ENCODE data around the gene MICAL1. TPM values are rescaled to one million over a fixed set of nuclear protein-coding genes. Genes with fewer than 3 reads are reported as not detected.

MICAL1 gene, protein sequence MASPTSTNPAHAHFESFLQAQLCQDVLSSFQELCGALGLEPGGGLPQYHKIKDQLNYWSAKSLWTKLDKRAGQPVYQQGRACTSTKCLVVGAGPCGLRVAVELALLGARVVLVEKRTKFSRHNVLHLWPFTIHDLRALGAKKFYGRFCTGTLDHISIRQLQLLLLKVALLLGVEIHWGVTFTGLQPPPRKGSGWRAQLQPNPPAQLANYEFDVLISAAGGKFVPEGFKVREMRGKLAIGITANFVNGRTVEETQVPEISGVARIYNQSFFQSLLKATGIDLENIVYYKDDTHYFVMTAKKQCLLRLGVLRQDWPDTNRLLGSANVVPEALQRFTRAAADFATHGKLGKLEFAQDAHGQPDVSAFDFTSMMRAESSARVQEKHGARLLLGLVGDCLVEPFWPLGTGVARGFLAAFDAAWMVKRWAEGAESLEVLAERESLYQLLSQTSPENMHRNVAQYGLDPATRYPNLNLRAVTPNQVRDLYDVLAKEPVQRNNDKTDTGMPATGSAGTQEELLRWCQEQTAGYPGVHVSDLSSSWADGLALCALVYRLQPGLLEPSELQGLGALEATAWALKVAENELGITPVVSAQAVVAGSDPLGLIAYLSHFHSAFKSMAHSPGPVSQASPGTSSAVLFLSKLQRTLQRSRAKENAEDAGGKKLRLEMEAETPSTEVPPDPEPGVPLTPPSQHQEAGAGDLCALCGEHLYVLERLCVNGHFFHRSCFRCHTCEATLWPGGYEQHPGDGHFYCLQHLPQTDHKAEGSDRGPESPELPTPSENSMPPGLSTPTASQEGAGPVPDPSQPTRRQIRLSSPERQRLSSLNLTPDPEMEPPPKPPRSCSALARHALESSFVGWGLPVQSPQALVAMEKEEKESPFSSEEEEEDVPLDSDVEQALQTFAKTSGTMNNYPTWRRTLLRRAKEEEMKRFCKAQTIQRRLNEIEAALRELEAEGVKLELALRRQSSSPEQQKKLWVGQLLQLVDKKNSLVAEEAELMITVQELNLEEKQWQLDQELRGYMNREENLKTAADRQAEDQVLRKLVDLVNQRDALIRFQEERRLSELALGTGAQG
- 15.4 and 21.5 TPM in 2 replicates for total RNA-seq (2014; rRNA removed; shearing (Covaris generic))

- DNase-seq (ENCODE audit: low read depth): peak; percentile 69
Observed at GRCh38 chr6:109455437-109456110, at the start of gene MICAL1. TSS of gene MICAL1 (minus strand) at chr6:109455772. CDS start at chr6:109454196, 1,576 bp downstream.

DNA sequence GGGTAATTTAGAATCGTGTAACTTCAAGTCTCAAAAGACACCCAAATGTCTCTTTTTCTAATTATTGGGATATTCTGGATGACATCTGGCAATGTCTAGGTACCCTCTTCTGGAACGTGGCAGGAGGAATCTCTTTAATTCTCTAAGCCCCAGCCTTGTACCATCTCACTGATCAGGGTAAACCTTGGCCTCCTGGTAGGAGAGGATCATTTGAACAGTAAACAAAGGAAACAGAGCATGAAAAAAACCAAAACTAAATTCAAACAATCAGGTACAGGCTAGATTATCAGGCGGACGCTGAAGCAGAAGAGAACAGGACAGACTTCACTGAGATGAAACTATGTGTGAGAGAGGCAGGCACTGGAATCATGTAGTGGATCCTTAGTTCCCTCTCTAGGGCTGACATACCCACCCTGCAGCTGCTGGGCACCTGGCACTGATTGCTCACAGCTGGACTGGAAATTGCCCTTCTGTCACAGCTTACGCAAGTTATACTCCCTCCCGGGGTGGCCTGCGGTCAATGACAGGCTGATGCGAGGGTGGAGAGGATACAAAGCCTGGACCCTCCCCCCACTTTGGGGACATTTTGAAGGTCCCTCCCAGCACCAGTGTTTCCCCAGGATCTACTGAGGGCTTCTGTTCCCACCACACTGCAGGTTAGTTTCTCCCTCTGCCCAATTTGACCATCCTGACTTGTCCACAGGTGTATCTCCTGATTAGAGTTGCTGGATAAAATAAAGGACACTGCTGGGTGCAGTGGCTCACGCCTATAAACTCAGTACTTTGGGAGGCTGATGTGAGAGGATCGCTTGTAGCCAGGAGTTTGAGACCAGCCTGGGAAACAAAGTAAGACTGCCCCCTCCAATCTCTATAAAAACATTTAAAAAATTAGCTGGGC lies 48.0 kb upstream of the MICAL1 start:
- DNase-seq (ENCODE audit: low read depth): no peak

GRCh38 chr6:109498936-109499335 lies 43.4 kb upstream of the MICAL1 start:
- no peak for DNase-seq (ENCODE audit: low read depth)

- DNase-seq (ENCODE audit: low read depth): no peak
Observed at GRCh38 chr6:109498052-109498451, 42.5 kb upstream of the MICAL1 start.

GRCh38 chr6:109496036-109496772 lies 40.6 kb upstream of the MICAL1 start:
- DNase-seq (ENCODE audit: low read depth): no peak

DNA sequence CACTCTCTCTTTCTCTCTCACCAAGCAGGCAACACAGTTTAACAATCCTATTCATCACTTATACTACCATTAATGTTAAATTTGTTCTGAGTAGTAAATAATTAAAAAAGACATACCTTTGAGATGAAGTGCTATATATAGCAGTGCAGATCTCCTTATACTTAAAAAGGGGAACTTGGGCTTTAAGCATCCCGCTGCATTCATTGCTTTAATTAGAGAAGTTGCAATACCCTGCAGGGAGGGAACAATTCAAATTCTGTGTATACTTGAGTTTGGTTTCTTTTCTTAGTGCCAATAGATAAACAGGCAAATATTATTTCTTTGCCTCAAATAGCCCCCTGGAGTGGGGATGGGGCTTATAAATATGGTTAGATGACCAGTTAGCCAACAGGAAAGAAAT lies 38.3 kb upstream of the MICAL1 start:
- no peak for DNase-seq (ENCODE audit: low read depth)

GRCh38 chr6:109491207-109491938 lies 35.8 kb upstream of the MICAL1 start:
- DNase-seq (ENCODE audit: low read depth): peak; percentile 72

DNA sequence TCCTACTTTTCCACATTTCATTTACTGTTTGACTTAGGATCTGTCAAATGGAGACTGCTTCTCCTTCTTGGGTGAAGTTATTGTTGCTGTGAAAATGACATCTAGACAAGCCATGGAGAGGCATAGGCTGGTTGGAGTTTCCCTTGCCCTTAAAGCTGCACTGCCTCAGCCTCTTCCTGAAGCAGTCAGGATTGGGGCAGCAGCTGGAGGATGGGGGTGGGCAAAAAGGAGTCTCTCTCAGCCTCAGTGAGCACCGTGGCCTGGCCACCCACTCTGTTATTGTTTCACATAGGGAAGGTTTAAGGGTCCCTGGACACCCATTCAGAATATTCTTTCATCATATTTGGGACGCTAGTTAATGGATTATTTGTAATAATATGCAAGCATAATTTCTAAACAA lies 35.1 kb upstream of the MICAL1 start:
- DNase-seq (ENCODE audit: low read depth): no peak

DNA sequence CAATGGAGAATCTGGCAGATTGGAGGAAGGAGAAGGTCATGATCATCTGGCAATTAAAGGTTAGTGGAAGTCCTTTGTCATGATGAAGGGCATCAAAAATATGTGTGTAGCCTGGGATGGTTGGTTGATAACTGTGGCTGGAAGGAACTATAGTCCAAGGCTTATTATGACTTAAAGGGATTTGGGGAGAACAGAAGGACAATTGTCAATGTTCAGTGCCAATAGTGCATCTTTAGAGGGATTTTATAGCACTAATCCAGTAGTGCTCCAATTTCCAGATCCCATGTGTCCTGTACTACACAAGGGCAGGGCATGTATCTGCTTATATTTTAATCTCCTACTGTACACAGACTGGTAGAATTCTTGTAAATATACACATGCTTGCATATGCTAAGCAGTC lies 32.4 kb upstream of the MICAL1 start:
- no peak for DNase-seq (ENCODE audit: low read depth)

DNA sequence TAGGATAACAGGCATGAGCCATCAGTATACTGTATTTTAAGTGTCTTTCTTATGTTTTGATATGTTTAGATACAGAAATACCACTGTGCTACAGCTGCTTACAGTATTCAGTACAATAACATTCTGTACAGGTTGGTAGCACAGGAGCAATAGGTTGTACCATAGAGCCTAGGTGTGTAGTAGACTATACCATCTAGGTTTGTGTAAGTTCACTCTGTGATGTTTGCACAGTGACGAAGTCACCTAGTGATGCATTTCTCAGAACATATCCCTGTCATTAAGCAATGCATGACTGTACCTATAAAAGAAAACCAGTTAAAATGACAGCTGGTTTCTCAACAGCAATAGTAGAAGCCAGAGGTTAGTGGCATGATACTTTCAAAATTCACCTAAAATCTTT lies 30.5 kb upstream of the MICAL1 start:
- DNase-seq (ENCODE audit: low read depth): no peak

GRCh38 chr6:109485266-109485935 lies 29.8 kb upstream of the MICAL1 start:
- DNase-seq (ENCODE audit: low read depth): no peak

DNA sequence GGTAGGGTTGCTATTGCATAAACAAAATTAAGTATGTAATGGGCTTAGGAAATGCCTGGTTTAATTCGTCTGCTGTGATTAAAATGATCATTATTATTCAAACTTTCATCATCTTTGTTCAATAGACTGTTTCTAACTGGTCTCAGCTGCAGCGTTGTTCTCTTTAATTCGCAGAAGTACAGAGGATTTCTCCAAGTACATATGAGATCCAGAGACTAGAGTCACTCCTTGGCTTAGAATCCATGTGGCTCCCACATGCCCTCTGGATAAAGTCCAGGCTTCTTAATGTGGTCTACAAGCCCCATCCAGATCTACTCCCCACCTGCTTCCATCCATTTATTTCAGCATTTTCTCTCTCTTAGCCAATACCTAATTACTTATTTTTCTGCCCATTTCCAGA lies 28.6 kb upstream of the MICAL1 start:
- no peak for DNase-seq (ENCODE audit: low read depth)

DNA sequence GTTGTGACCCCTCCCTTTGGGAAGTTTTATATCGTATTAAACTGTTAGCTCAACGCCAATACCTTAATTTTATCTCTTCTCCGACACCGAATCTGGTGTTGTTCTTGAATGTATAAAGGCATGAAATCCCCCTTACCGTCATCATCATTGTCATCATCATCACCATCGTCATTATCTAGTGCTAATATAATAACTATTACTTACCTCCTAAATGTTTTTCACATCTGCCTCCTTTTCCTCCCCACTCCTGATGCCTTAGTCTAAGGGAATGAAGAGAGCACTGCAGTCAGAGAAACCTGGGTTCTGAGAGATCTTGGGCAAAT lies 28.1 kb upstream of the MICAL1 start:
- no peak for DNase-seq (ENCODE audit: low read depth)

DNA sequence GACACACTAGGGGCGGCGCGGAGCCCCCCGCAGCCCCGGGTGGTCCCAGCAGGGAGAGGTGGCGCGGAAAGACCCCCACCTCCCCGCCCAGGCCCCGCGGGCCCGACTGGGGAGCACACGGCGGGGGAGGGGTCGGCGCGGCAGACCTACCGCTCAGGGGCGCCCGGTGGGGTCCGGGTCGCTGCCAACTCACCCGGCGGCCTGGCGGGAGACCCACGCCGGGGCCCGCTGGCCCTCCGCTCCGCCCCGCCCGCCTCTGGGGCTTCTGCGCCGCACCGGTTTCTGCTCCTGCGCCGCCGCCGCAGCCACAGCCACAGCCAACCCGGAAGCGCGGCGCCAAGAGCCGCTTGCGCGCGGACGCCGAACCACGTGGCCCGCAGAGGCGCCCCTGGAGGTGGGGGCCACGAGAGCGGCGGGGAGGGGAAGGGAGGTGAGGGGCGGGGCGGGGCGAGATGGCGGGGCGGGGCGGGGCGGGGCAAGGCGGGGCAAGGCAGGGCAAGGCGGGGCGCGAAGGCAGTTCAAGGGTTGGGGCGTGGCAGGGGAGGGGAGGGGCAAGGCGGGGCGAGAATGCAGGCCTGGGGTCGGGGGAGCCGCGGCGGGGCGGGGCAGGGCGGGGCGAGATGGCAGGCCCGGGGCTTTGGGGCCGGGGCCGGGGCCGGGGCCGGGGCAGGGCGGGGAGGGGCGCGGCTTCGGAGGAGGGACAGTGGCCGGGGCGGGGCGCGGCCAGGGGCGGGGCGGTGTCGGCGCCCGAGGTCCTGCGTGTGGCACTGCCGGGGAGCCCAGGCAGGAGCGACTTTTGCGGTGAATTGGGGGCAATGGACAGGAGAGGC lies 27.5 kb upstream of the MICAL1 start, which contains the start of gene ZBTB24:
Gene ZBTB24 (minus strand): TSS at position 315 of the 830 bp plus-strand sequence. CDS start 1,193 bp downstream, outside the sequence.
- peak; percentile 90 for DNase-seq (ENCODE audit: low read depth)

- no peak for DNase-seq (ENCODE audit: low read depth)
Observed at GRCh38 chr6:109480993-109481480, 25.5 kb upstream of the MICAL1 start.

GRCh38 chr6:109478841-109479624 lies 23.5 kb upstream of the MICAL1 start:
- no peak for DNase-seq (ENCODE audit: low read depth)

All from M059J (cell line).